Smooth muscle cell (in vitro differentiated cells): Measurements from ENCODE around the gene GALNTL6. TPM values are rescaled to one million over a fixed set of nuclear protein-coding genes. Genes with fewer than 3 reads are reported as not detected.

Experiments used
- DNase-seq: peaks from one replicate; lab custom pipeline; 2025; ENCODE audit not compliant: unreplicated experiment; lab: John Stamatoyannopoulos, UW
- H2AFZ ChIP-seq: fragments of 200-600 bp; sonication (generic); 2 replicates; pipeline ENCODE4 v1.6.0; 2016; ENCODE audit warnings: antibody characterized with exemption, low read depth, mild to moderate bottlenecking
- H3F3A ChIP-seq: fragments of 200-600 bp; sonication (generic); 2 replicates; pipeline ENCODE4 v1.6.0; 2017; ENCODE audit warnings: antibody characterized with exemption, low read depth
- H3K27ac ChIP-seq: fragments of 200-600 bp; sonication (generic); 2 replicates; pipeline ENCODE4 v1.5.1; 2016; ENCODE audit warnings: low read depth, mild to moderate bottlenecking
- H3K27me3 ChIP-seq: fragments of 200-600 bp; sonication (generic); 2 replicates; pipeline ENCODE4 v1.6.1; 2016; ENCODE audit warnings: low read depth, mild to moderate bottlenecking
- H3K36me3 ChIP-seq: fragments of 200-600 bp; sonication (generic); 2 replicates; pipeline ENCODE4 v1.5.1; 2016; ENCODE audit warnings: low read depth
- H3K4me1 ChIP-seq: fragments of 200-600 bp; sonication (generic); 2 replicates; pipeline ENCODE4 v1.5.1; 2016; ENCODE audit warnings: low read depth
- H3K4me2 ChIP-seq: fragments of 200-600 bp; sonication (generic); 2 replicates; pipeline ENCODE4 v1.6.0; 2016; ENCODE audit warnings: mild to moderate bottlenecking
- H3K4me3 ChIP-seq: fragments of 200-600 bp; sonication (generic); 2 replicates; pipeline ENCODE4 v1.5.1; 2016; ENCODE audit warnings: mild to moderate bottlenecking
- H3K79me2 ChIP-seq: fragments of 200-600 bp; sonication (generic); 2 replicates; pipeline ENCODE4 v1.6.0; 2016; ENCODE audit warnings: low read depth, mild to moderate bottlenecking
- H3K9ac ChIP-seq: fragments of 200-600 bp; sonication (generic); 2 replicates; pipeline ENCODE4 v1.6.0; 2016; ENCODE audit warnings: low read depth
- H3K9me3 ChIP-seq: fragments of 200-600 bp; sonication (generic); replicated peaks from 2 replicates; pipeline ENCODE4 v1.5.1; 2016; ENCODE audit warnings: low read depth
- H4K20me1 ChIP-seq: fragments of 200-600 bp; sonication (generic); 2 replicates; pipeline ENCODE4 v1.6.0; 2016; ENCODE audit warnings: low read depth
- WGBS: methylation state at CpG from one replicate; pipeline ENCODE4 v1.1.7; 2016; ENCODE audit warnings: low lambda C conversion rate; 5-methylcytosine and 5-hydroxymethylcytosine counted together
- polyA plus RNA-seq: library from polyadenylated mRNA; unstranded; fragments of >200 nt; fragmentation: Nextera tagmentation; extraction: Ambion mirVana; gene quantifications from 2 replicates; pipeline ENCODE4 v1.2.1, GENCODE V29; 2016
- total RNA-seq: library from RNA; depleted of rRNA; stranded (reverse); fragments of >200 nt; gene quantifications from 2 replicates; pipeline ENCODE4 v1.2.3, GENCODE V29; 2014
- TF ChIP-seq, protein P1 (sequence below): fragments of 200-600 bp; sonication (generic); IDR thresholded peaks from 2 replicates; pipeline ENCODE4 v1.5.1; 2017; ENCODE audit warnings: borderline replicate concordance, mild to moderate bottlenecking, antibody characterized with exemption; ENCODE audit not compliant: insufficient read depth, poor library complexity, severe bottlenecking

GALNTL6 gene
- total and polyA plus RNA-seq, 2 experiments from 2014 or later, result 0.18 to 1.3 TPM

GRCh38 chr4:171962110-171962509 is 148.9 kb downstream of the GALNTL6 start:
- Histone ChIP-seq H3K79me2 (no peaks in the 10 kb centered on the region), H4K20me1 (no peaks in the 10 kb centered on the region), H3K9me3 (no peaks in the 10 kb centered on the region), H2AFZ (no peak overlapping the region), H3F3A (no peaks in the 10 kb centered on the region), H3K4me2 (no peak overlapping the region), H3K4me3 (no peak overlapping the region), H3K36me3 (no peaks in the 10 kb centered on the region), H3K27me3 (no peaks in the 10 kb centered on the region), H3K4me1 (no peaks in the 10 kb centered on the region), H3K9ac (no peak overlapping the region), H3K27ac (no peak overlapping the region)
- TF ChIP-seq, protein P1, sequence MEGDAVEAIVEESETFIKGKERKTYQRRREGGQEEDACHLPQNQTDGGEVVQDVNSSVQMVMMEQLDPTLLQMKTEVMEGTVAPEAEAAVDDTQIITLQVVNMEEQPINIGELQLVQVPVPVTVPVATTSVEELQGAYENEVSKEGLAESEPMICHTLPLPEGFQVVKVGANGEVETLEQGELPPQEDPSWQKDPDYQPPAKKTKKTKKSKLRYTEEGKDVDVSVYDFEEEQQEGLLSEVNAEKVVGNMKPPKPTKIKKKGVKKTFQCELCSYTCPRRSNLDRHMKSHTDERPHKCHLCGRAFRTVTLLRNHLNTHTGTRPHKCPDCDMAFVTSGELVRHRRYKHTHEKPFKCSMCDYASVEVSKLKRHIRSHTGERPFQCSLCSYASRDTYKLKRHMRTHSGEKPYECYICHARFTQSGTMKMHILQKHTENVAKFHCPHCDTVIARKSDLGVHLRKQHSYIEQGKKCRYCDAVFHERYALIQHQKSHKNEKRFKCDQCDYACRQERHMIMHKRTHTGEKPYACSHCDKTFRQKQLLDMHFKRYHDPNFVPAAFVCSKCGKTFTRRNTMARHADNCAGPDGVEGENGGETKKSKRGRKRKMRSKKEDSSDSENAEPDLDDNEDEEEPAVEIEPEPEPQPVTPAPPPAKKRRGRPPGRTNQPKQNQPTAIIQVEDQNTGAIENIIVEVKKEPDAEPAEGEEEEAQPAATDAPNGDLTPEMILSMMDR, result no peak
- WGBS, result 64% methylated on average over 5 of the region's 5 CpGs
- no peak for DNase-seq

GRCh38 chr4:171966356-171966755 is 153.2 kb downstream of the GALNTL6 start:
- H3K4me2 ChIP-seq, result no peak overlapping the region
- no peaks in the 10 kb centered on the region for H3K79me2 ChIP-seq
- no peaks in the 10 kb centered on the region for H4K20me1 ChIP-seq
- no peaks in the 10 kb centered on the region for H3K9me3 ChIP-seq
- H3F3A ChIP-seq, result no peaks in the 10 kb centered on the region
- H3K4me1 ChIP-seq, result no peaks in the 10 kb centered on the region
- no peak overlapping the region for H3K27ac ChIP-seq
- TF ChIP-seq, protein P1, result no peak
- DNase-seq, result no peak
- WGBS, result 100% methylated on average over 2 of the region's 2 CpGs
- no peak overlapping the region for H3K9ac ChIP-seq
- H3K4me3 ChIP-seq, result no peak overlapping the region
- no peaks in the 10 kb centered on the region for H3K36me3 ChIP-seq
- no peaks in the 10 kb centered on the region for H3K27me3 ChIP-seq
- H2AFZ ChIP-seq, result no peak overlapping the region

GRCh38 chr4:171978216-171978615 is 165.0 kb downstream of the GALNTL6 start:
- TF ChIP-seq, protein P1, result no peak
- H3K36me3 ChIP-seq, result no peaks in the 10 kb centered on the region

DNA sequence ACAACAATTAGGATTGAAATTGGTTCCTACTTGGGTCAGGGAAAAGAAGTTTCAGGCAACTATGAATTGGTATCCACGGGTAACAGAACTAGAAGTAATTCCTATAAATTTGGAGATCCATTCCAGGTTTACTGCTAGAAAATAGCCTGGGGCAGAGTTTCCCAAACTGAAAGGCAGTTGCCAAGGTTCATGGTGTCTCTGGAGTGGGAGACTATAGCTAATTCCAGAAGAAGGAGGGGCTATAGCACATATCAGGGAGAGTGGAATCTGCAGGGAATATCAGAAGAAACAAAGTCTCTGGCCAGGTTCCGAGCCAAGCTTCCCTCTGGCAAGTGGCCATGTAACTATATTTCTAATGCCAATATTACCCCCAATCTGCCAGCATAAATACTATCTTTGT is 166.3 kb downstream of the GALNTL6 start:
- TF ChIP-seq, protein P1, result no peak
- Histone ChIP-seq H3K27me3 (no peaks in the 10 kb centered on the region), H2AFZ (no peak overlapping the region), H3K9ac (no peak overlapping the region), H3K4me3 (no peak overlapping the region), H3K79me2 (no peaks in the 10 kb centered on the region), H3K9me3 (no peaks in the 10 kb centered on the region), H3K36me3 (no peaks in the 10 kb centered on the region), H3K4me1 (no peaks in the 10 kb centered on the region), H3F3A (no peaks in the 10 kb centered on the region), H4K20me1 (no peaks in the 10 kb centered on the region), H3K4me2 (no peak overlapping the region), H3K27ac (no peak overlapping the region)
- DNase-seq, result no peak
- 59% methylated on average over 2 of the region's 2 CpGs for WGBS

More at GRCh38 chr4:171978216-171978615, 165.0 kb downstream of the GALNTL6 start:
- Histone ChIP-seq H3K9ac (no peak overlapping the region), H4K20me1 (no peaks in the 10 kb centered on the region), H3K27ac (no peak overlapping the region), H3K4me3 (no peak overlapping the region), H3K79me2 (no peaks in the 10 kb centered on the region), H3K9me3 (no peaks in the 10 kb centered on the region), H3K27me3 (no peaks in the 10 kb centered on the region), H3F3A (no peaks in the 10 kb centered on the region), H2AFZ (no peak overlapping the region), H3K4me2 (no peak overlapping the region), H3K4me1 (no peaks in the 10 kb centered on the region)
- no peak for DNase-seq
